NCI-H2029 treated with DMSO at 0.1 percent for 48 hours (cell line): Measurements from ENCODE around the gene APC2.
"Not testable (repeated sequence)": the region's sequence is repeated elsewhere in the genome, so short reads cannot be mapped to it uniquely, and the experiment has no call there.

Experiments used
- DNase-seq: peaks from one replicate; lab custom pipeline; 2025; lab: John Stamatoyannopoulos, UW

Gene APC2

DNA sequence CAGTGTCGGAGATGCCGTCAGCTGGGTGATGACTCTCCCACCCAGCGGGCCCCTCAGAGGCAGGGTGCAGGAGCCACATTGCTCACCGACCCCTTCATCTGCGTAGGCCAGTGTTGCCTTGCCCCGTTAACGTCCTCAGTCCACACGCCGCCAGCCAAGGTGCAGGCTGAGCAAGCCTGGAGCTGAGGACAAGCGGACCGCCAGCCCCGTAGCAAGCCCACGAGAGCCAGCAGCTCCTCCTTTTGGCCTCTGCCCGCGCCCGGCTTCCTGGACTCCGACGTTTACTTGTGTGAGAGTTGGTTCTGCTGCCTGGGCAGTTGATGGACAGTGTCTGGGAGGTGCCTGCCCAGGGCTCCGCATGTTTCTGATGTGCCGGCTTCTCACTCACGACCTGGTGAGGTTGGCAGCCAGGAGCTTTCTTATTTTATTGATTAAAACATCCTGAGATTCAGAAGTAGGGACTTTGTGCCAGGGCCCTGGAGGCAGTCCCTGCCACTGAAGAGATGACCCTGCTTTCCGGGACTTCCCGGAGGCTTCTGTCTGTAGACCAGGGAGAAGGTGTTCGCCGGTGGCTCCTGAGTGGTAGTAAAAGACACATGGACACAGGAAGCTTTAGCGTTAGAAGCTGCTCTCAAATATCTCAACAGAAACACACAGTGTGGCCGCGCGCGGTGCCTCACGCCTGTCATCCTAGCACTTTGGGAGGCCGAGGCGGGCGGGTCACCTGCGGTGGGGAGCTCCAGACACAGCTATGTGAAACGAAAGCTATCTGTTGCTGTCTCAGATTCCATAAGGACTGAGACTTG lies 36.7 kb upstream of the APC2 start:
- DNase-seq: no peak

DNA sequence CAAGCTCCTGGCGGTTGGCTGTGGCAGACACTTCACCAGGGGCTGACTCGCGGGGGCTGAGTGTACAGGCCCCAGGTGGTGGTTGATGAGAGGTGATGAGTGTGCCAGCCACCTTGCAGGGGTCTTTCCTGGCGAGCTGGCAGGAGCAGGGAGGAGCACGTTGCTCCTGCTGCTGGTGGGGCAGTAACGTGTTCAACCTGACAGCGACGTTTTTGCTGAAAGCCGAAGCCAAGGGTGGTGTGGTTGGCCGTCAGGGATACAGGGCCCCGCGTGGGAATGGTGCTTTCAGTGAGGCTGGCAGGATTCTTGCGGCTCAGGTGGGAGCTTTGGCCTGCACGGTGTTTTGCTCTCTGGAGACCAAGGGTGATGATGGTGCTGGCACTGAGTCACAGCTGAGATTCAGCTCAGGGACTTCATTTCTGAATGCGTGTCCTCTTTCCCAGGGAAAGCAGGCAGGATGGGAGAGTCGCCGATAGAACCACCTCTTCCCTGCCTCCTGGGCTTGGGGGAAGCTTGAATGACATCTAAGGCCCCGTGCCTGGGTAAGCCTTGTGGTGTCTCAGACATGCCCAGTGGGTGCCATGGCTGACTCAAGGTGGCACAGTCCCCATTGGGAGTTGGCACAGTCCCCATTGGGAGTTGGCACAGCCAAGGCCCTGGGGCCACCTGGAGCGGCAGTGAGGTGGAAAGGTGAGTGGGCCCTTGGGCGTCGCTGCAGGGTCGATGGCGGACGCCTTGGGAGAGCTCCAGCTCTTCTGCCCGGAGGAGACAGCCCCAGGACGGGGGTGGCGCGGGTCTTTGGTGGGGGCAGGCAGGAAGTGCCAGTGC lies 33.7 kb upstream of the APC2 start:
- DNase-seq: no peak

DNA sequence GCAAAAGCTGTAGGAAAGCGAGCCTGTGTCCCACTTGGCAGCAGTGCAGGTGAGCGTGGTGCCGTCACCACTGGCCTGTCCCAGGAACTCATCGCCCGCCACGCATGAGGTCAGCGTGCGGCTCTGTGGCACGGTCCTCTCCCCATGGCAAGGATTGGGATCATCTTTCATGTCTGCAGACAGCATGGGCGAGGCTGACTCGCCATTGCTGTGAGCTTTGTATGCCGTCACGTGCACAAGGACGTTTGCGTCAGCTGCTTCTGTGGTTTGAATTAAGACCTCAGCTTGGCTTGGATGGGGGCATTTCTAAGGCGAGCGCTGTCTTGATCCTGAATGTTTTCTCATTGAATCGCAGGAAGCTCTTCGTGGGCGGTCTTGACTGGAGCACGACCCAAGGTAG lies 32.8 kb upstream of the APC2 start:
- no peak for DNase-seq

DNA sequence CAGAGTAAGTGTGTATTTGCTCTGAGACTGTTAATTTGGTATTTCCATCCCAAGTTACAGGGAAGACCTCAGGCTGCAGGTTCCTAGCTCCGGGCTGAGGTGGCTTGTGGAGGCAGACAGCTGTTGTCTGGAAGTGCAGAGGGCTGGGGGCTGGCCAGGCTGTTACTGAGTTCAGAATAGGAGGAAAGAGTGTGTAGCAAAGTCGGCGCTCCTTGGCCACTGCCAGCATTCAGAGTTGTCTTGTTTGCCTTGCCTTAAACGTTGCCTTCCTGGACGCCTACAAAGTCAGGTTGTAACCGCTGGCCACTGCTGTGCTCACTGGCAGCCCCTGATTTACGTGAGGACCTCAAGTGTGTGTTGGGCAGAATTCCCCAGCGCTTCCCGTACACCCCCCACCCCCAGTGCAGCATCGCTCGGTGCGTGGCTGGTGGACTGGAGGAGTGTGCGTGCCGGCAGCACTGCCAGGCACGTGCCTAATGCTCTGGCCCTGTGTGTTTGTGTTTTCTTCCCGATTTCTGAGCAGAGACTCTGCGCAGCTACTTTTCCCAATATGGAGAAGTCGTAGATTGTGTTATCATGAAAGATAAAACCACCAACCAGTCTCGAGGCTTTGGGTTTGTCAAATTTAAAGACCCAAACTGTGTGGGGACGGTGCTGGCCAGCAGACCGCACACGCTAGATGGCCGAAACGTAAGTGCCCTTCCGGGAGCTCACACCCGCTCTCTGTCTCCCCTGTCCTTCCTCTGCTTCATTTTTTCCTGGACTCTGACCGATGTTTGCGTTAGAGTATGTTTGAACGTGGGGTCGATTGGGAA lies 32.0 kb upstream of the APC2 start:
- no peak for DNase-seq

DNA sequence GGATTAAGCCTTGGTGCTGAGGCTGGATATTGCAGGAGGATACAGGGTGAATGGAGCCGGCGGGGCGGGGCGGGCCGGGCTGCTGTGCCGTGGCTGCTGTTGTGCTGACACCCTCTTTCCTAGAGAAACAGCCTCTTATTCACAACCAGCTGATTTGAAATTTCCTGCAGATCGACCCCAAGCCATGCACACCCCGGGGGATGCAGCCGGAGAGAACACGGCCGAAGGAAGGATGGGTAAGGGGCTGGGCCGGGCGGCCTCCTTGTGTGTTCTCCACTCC lies 31.5 kb upstream of the APC2 start:
- no peak for DNase-seq

DNA sequence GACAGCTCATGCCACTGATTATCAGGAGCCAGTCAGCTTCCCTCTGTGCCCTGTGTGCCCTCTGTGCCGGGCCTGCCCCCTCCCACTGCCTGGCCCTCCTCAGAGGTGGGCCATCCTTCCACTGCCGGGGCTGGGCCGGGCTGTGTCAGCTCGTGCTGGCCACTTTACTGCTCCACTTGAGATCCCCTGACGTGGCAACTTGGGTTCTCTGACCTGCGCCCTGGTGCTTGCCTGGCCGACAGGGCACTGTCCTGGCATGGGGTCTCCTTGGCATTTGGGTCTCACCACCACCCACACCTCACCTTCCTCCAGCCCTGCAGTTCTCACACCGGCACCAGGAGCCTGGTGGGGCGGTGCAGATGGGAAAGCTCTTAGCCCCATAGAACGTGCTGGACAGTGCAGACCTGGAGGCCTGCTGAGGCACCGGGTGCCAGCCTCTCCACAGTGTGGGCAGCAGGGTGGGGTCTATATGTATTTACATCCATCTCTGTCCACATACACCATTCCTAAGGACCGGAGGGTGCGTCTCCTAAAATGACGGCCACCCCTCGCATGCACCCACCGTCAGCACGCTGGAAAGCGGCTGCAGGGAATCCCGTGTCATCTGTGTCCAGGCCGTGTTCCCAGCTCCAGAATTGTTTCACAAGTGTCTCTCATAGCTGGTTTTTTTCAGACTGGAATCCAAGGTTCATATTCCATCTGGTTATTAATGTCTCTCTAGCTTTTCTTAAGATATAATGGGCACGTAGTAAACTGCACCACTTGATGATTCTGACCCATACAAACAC lies 30.8 kb upstream of the APC2 start:
- no peak for DNase-seq

DNA sequence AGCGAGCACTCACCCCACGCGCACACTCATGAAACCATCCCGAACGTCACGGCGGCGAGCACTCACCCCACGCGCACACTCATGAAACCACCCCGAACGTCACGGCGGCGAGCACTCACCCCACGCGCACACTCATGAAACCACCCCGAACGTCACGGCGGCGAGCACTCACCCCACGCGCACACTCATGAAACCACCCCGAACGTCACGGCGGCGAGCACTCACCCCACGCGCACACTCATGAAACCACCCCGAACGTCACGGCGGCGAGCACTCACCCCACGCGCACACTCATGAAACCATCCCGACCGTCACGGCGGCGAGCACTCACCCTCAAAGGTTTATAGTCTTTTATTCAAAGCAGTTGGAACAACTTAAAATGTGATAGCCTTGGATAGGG lies 29.8 kb upstream of the APC2 start:
- not testable (repeated sequence) for DNase-seq

DNA sequence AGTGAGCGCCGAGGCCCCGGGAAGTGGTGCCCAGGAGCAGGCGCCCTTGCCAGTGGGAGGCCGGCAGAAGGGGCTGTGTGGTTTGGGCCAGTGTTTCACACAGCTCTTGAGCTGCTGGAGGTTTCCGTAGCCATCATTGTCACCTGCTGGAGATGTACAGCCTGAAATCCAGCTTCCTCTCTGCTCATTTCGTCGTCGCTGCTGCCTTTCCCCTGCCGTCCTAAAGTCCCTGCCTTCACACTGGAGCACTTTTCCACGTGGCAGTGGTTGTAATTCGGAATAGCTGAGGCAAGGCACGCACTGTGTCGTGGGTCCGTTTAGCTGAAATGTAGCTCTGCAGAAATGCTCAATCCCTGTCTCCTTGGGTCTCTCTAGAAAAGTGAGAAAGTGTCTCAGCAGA lies 29.3 kb upstream of the APC2 start:
- no peak for DNase-seq

DNA sequence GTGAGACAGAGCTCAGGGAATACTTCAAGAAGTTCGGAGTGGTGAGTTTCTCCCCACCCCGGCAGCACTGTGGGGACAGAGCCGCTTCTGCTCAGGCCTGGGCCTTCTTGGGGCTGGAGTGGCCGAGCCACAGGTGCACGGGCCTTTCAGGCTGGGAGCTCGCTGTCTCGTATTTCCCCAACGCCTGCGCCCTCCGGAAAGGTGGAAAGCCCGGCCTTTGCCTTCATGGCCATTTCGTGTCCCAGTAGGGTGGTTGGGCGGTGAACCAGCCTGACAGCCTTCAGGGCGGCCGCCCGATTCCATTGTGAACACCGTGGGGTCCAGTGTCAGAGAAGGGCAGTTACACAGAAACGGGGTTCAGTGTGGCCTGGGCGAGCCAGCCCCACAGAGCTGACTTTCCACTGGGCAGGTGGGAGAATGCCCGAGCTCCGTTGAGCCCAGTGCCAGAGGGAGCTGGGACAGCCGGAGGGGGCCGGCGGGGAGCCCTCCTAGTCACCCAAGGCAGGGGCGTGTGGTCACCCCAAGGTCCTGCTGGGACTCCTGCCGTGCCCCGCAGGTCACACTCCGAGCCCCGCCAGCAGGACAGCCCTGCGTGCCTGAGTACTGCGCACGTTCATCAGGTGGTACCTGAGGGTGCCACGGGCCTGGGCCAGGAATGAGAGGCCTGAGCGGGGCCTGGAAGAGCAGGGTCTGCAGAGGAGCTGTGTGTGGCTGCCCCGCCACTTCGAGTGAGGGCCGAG lies 28.5 kb upstream of the APC2 start:
- DNase-seq: no peak

DNA sequence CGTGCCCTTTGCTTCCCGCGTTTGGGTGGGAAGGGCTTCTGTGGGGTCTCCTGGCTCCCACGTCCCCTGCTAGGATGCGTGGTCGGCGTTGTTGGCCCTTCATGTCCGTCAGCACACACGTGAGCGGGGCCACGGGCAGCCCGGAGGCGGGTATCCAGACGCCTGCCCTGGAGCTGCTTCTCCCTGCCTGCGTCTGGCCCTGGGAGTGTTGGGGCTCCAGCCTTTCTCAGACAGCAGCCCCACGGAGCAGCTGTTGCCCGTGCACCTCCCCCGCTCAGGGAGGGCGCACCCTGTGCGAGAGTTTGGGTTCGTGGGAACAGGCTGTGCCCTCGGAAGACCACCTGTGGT lies 28.0 kb upstream of the APC2 start:
- no peak for DNase-seq

DNA sequence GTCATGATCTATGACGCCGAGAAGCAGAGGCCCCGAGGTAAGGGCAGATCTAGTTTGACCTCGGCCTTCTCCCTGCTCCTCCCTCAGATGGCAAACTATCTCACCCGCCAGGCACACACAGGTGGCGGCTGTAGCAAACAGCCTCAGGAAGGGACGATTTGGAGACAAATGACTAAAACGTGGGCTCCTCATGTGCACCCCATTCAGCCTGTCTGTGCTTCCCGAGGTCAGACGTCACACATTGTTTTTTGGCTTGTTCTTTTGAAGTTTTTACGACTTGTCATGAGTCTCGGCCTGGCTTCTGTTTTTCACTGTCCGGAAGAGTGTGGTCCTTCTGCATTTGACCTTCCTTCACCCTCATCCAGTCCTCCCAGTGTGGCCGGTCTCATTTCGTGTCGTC lies 27.6 kb upstream of the APC2 start:
- DNase-seq: no peak

DNA sequence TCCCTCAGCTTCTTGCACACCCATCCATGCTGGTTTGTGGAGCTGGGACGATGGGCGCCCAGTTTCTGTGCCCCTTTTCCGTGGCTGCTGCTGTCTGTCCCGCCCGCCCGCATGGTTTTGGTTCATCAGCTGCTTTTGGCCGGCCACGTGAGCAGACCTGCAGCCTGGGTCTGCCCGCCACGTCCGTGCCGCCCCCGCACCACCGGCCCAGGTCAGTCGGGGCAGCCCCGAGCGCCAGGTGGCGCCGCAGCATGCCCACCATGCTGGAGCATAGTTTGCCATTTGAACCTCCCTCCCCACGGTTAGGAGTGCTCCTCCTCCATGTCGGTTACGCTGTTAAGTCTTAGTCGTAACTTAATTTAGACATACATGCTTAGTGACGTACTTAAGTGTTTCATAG lies 27.0 kb upstream of the APC2 start:
- DNase-seq: no peak

DNA sequence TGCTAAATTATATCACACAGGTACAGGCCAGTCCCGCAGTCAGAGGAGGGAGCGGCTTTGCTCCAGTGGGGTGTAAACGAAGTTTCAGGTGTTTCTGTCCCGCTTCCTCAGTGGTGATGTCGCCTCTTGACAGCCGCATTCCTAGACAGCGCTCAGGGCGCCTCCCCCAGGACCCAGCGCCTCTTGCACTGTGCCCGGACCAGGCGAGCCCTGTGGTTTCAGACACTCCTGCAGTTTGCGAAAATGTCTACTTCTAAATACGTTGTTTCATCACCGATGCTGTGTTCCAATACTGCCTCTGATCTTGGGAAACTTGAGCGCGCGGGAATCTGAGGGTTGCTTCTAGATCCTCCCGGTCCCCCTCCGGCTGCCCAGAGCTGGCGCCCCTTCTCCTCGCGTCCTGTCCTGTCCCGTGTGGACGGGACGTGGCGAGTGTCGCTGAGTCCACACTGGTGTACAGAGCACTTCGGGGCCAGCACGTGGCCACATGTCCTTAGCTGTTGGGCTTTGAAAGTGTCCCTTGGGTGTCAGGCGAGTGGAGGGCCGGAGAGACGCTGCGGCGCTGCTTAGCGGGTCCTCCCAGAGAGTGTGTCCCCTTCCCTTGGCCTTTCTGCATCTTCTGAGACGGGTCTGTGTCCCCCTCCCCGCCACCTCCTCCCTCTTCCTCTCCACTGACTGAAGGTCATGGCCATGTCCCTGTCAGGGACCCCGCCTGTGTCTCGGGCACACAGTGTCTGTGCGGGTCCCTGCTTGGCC lies 26.3 kb upstream of the APC2 start:
- DNase-seq: no peak

DNA sequence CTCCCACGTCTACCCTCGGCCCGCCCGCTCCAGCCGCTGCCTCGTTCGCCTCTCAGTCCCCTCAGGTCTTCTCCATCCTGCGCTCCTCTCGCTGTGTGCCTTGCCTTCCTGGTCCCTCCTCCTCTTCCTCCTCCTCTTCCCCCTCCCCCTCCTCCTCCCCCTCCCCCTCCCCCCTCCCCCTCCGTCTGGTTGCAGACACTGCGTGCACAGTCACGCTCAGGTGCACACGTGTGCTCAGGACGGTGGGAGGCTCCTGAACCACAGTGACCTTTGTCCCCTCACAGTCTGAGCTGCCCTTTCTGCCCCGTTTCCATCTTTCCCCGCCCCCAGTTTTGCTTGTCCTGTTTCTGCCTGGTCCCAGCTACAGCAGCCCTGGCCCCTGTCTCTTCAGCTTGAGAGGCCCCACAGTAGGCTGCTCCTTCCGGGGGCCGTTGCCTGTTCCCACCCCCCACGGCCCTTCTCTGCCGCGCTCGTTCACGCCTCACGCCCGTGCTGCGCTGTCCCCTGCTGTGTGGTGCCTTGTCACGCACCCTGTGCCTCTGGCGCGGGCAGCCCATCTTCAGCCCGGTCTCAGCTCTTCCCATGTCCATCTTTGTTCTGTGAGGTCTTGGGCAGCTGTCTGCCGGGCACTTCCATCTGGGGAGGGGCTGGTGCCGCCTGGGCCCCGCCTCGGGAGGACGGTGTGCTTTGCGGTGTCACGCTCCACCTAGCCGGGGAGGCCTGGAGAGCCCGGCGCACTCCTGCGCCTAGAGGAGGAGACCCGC lies 25.5 kb upstream of the APC2 start:
- no peak for DNase-seq

DNA sequence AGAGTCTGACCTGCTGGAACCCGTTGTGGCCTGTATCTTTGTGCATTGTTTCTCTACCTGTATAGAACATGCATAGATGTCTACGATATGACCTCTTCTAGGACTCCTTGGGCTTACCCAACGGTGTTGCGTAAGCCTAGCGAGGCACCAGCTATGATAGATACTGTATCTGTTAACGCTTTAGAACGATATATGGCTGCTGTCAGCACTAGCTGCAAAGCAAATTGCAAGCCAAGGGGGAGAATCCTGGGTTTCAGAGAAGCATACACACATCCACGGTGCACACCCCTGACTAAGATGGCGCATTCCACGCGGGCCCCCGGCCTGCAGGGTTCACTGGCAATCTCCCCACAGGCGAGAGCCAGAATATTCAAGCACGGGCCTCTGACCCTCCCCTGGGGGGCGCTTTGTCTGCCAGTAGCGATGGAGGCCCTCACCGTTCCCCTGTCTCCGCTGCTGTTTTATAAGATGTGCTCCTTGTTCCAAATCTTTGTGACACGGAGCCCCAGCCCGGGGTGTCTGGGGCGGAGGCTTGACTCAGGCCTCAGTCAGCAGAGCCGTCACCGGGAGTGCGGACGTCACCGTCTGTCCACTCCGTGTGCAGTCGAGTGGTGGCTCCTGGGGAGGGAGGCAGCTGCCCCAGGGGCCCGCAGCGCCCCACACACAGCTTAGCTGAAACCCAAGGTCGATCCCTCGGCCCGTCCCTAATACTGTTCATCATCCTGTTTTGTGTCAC lies 24.7 kb upstream of the APC2 start:
- no peak for DNase-seq

DNA sequence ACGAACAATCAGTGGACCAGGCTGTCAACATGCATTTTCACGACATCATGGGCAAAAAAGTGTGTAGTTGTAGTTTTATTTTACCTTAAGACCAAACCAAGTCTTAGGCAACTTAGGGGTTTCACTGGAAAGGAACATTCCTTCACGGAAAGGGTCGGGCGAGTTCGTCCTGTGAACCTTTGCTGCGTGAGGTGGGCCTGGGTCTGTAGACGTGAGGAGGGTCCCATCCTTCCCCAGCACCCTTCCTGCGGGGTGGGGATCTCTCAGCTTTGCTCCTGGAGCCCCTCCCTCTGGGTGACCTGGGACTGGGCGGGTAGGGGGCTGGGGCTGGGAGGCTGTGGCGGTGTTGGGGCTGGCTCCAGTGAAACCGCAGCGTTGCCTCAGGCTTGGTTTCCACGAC lies 24.0 kb upstream of the APC2 start:
- DNase-seq: no peak

DNA sequence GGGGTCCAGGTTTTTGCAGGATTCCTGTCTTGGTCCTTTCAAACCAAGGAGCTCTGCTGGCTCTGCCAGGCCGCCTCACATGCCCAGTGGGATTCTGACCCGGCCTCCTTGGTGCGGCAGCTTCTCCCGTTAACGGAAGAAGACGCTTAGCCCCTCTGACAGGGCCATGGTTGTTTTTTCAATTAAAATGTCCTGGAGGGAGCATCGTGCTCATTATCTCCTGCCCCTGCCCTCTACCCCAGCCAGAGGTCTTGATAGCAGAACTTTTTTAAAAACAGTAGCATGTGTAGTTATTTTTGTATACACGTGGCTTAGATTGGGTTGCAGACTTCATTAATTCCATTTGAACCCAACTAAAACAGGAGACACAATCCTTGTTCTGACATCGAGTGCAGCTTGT lies 23.2 kb upstream of the APC2 start:
- no peak for DNase-seq

DNA sequence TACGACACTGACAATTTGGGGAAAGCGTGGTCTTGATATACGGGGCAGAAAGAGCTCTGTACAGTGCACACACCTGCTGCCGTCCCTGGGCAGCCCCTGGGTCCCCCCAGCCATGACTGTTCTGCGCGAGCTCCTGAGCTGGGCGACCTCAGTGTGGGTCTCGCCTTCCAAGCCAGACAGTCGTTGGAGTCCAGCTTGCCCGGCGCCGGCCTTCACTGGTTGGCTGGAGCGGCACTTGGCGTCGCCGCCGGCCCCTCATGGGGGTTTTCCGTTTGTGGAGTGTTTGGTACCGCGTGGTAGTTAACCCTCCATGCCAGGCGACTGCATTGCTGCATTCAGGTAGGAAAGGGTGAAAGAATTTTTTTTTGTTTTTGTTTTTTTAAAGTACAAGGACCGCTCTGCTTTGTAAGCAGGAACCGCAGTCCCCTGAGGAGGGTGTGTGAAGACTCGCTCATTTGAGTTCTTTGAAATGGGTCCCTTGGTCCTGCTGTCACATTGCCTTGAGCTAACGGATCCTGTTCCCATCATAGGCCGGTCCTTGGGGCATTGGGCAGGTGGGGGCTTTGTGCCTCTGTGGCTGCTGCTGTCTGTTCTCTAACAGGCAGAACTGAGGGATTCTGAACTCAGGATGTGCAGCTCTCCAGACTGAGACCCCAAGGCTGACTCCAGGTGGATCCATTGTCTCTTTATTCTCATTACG lies 22.6 kb upstream of the APC2 start:
- DNase-seq: no peak
